ENCODE data around the gene POLK. TPM values are rescaled to one million over a fixed set of nuclear protein-coding genes. Genes with fewer than 3 reads are reported as not detected.

The POLK gene
- total and polyA plus RNA-seq, 2 experiments from 2014 or later, result 10.0 to 11.7 TPM

- Histone ChIP-seq H3K9me3 (ENCODE audit: low read depth) (no peaks in the 10 kb centered on the region), H3K4me3 (no peak overlapping the region), H3K36me3 (peaks cover 7% of the 10 kb centered on the region), H3K4me1 (ENCODE audit: low read depth) (no peaks in the 10 kb centered on the region), H3K27me3 (no peaks in the 10 kb centered on the region), H3K27ac (no peak overlapping the region)
- no peak for DNase-seq (ENCODE audit: low read depth in 1 of 2, low spot score in 1 of 2)
- TF ChIP-seq, protein P1, sequence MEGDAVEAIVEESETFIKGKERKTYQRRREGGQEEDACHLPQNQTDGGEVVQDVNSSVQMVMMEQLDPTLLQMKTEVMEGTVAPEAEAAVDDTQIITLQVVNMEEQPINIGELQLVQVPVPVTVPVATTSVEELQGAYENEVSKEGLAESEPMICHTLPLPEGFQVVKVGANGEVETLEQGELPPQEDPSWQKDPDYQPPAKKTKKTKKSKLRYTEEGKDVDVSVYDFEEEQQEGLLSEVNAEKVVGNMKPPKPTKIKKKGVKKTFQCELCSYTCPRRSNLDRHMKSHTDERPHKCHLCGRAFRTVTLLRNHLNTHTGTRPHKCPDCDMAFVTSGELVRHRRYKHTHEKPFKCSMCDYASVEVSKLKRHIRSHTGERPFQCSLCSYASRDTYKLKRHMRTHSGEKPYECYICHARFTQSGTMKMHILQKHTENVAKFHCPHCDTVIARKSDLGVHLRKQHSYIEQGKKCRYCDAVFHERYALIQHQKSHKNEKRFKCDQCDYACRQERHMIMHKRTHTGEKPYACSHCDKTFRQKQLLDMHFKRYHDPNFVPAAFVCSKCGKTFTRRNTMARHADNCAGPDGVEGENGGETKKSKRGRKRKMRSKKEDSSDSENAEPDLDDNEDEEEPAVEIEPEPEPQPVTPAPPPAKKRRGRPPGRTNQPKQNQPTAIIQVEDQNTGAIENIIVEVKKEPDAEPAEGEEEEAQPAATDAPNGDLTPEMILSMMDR (IDR thresholded peaks at IDR 0.05; ENCODE audit: low read depth, low read length), result no peak
Measured at GRCh38 chr5:75547812-75548211, 36.1 kb downstream of the POLK start.

- Histone ChIP-seq H3K4me1 (ENCODE audit: low read depth) (no peaks in the 10 kb centered on the region), H3K27ac (no peak overlapping the region), H3K27me3 (no peaks in the 10 kb centered on the region), H3K36me3 (peaks cover 20% of the 10 kb centered on the region), H3K9me3 (ENCODE audit: low read depth) (no peaks in the 10 kb centered on the region), H3K4me3 (no peak overlapping the region)
- TF ChIP-seq, protein P1 (IDR thresholded peaks at IDR 0.05; ENCODE audit: low read depth, low read length), result no peak
- DNase-seq (ENCODE audit: low read depth in 1 of 2, low spot score in 1 of 2), result no peak
Measured at GRCh38 chr5:75550597-75550996, 38.9 kb downstream of the POLK start.

DNA sequence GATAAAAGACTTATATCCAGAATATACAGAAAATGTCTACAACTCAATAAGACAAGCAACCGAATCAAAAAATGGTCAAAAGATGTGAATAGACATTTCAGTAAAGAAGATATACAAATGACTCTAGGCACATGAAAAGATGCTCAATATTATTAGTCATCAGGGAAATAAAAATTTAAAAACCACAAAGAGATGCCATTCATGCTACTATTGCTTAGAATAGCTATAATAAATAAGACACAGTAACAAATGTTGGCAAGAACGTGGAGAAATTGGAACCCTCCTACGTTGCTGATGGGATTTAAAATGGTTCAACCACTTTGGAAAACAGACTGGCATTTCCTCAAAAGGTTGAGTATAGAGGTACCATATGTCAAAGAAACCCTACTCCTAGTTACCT lies 39.8 kb downstream of the POLK start:
- Histone ChIP-seq H3K27ac (no peak overlapping the region), H3K4me1 (ENCODE audit: low read depth) (no peaks in the 10 kb centered on the region), H3K36me3 (peaks cover 20% of the 10 kb centered on the region), H3K27me3 (no peaks in the 10 kb centered on the region), H3K9me3 (ENCODE audit: low read depth) (no peaks in the 10 kb centered on the region), H3K4me3 (no peak overlapping the region)
- TF ChIP-seq, protein P1 (IDR thresholded peaks at IDR 0.05; ENCODE audit: low read depth, low read length), result no peak
- DNase-seq (ENCODE audit: low read depth in 1 of 2, low spot score in 1 of 2), result no peak

- Histone ChIP-seq H3K27me3 (no peaks in the 10 kb centered on the region), H3K36me3 (peaks cover 20% of the 10 kb centered on the region), H3K9me3 (ENCODE audit: low read depth) (no peaks in the 10 kb centered on the region), H3K4me3 (no peak overlapping the region), H3K4me1 (ENCODE audit: low read depth) (no peaks in the 10 kb centered on the region), H3K27ac (no peak overlapping the region)
- DNase-seq (ENCODE audit: low read depth in 1 of 2, low spot score in 1 of 2), result no peak
- TF ChIP-seq, protein P1 (IDR thresholded peaks at IDR 0.05; ENCODE audit: low read depth, low read length), result no peak
Measured at GRCh38 chr5:75552764-75553163, 41.1 kb downstream of the POLK start.

GRCh38 chr5:75553358-75553757 lies 41.7 kb downstream of the POLK start:
- no peaks in the 10 kb centered on the region for H3K4me1 ChIP-seq (ENCODE audit: low read depth)
- no peaks in the 10 kb centered on the region for H3K9me3 ChIP-seq (ENCODE audit: low read depth)
- DNase-seq (ENCODE audit: low read depth in 1 of 2, low spot score in 1 of 2), result no peak
- H3K27me3 ChIP-seq, result no peaks in the 10 kb centered on the region
- peaks cover 20% of the 10 kb centered on the region for H3K36me3 ChIP-seq
- no peak overlapping the region for H3K4me3 ChIP-seq
- H3K27ac ChIP-seq, result no peak overlapping the region
- TF ChIP-seq, protein P1 (IDR thresholded peaks at IDR 0.05; ENCODE audit: low read depth, low read length), result no peak

DNA sequence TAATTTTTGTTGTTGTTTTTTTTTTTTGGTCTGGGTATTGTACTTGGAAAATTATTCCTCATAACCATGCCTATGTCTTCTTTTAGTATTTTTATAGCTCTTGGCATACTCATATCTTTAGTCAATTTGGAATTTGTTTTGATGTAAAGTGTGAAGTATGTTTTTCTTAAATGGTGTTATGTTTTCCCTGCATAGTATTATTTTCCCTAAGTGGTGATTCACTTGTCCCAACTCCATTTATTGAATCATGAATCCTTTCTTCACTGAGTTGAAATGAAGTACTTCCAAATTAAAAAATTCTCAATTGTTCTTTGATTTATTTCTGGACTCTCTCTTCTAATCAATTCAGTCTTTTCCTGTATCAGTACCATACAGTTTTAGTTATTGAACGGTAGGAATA lies 46.5 kb downstream of the POLK start:
- TF ChIP-seq, protein P1 (IDR thresholded peaks at IDR 0.05; ENCODE audit: low read depth, low read length), result no peak
- H3K27me3 ChIP-seq, result no peaks in the 10 kb centered on the region
- H3K4me3 ChIP-seq, result no peak overlapping the region
- no peaks in the 10 kb centered on the region for H3K9me3 ChIP-seq (ENCODE audit: low read depth)
- no peaks in the 10 kb centered on the region for H3K4me1 ChIP-seq (ENCODE audit: low read depth)
- H3K36me3 ChIP-seq, result peaks cover 9% of the 10 kb centered on the region
- no peak for DNase-seq (ENCODE audit: low read depth in 1 of 2, low spot score in 1 of 2)
- H3K27ac ChIP-seq, result no peak overlapping the region

Measured in cardiac muscle cell (in vitro differentiated cells and primary cell).